ENCODE measurements around the gene CDK12.

- TF ChIP-seq CTCF (IDR thresholded peaks at IDR 0.05 in 2 of 3, conservative IDR thresholded peaks at IDR 0.05 in 1 of 3; ENCODE audit: insufficient read depth in 2 of 3, low read depth in 1 of 3, low read length in 3 of 3) = no peak
- TF ChIP-seq HNRNPH1 (optimal IDR thresholded peaks at IDR 0.05; ENCODE audit: low read depth, low read length) = no peak
- TF ChIP-seq CHAMP1 (IDR thresholded peaks at IDR 0.05) = no peak
- no peak for TF ChIP-seq ZNF274 (IDR thresholded peaks at IDR 0.05; ENCODE audit: borderline replicate concordance, low read depth, low read length)
- TF ChIP-seq ZNF395 (CRISPR knock-in tag; IDR thresholded peaks at IDR 0.05) = no peak
Measured at GRCh38 chr17:39450051-39450450, 11.2 kb upstream of the CDK12 start.

Data from K562 (cell line).